ENCODE results near the gene KSR2.

KSR2 gene

DNA sequence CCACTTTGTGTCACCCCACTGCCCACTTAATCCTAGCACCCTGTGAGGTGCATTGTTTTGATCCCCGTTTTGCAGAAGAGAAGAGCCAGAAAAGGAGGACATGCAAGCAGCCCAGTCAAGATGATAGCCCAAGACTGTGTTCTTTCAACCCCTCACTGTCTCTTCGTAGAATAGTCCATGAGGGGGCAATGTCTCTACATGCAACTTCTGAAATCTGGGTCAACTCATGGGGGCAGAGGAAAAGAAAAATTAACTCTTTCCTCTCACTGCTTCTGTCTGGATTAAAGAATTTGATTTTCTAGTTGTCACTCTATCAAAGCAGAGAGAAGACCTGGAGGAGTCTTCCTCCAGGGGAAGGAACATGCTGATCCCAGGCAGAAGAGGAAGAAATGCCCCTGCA is 377.8 kb downstream of the KSR2 start:
- in situ Hi-C loops (cut with HindIII; ENCODE audit: low sequenced_read_pairs): no loop called here

DNA sequence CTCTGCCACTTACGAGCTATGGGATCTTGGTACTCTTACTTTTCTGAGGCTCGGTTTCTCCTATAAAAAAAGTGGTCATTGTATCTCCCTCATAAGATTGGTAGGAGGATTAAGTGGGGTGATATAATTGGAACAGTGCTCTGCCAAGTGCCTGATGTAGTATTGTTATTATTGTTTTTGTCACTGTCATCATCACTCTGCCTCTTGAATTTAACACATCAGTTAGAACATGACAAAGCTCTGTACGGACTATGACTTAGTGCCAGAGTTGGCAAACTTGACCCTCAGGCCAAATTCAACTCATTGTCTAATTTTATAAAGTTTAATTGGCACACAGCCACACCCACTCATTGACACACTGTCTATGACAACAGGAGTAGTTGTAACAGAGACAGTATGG is 378.4 kb downstream of the KSR2 start:
- in situ Hi-C loops (cut with HindIII; ENCODE audit: low sequenced_read_pairs): no loop called here

- in situ Hi-C loops (cut with HindIII; ENCODE audit: low sequenced_read_pairs): no loop called here
Measured at GRCh38 chr12:117589021-117589420, 379.8 kb downstream of the KSR2 start.

DNA sequence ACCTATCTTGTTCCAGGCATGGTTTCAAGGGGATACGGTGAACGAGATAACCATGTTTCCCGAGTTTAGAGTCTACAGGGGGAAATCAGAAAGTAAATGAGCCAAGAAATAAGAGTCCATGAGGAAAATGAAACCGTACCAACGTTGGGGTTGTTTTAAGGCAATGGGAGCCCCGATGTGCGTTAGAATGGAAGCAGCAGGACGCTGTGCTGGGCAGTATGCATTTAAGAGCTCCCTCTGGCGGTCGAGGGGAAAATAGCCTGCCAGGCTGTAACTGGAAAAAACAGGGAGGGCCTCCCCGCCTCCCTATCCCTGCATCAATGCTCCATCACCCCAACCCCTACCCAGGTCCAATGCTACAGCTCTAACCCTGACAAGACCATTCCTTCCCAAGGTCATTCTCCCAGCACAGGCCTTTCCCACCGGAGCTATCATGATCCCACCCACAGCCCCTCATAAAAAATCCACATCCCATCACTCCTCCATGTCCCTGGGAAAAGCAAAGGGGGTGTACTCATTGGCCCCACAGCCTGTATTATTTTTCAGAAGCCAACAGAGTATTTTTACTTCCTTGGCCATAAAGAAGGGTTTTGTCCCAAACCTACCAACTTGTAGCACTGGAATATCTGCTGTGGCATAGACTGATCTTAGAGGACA is 381.0 kb downstream of the KSR2 start:
- in situ Hi-C loops (cut with HindIII; ENCODE audit: low sequenced_read_pairs): no loop called here

DNA sequence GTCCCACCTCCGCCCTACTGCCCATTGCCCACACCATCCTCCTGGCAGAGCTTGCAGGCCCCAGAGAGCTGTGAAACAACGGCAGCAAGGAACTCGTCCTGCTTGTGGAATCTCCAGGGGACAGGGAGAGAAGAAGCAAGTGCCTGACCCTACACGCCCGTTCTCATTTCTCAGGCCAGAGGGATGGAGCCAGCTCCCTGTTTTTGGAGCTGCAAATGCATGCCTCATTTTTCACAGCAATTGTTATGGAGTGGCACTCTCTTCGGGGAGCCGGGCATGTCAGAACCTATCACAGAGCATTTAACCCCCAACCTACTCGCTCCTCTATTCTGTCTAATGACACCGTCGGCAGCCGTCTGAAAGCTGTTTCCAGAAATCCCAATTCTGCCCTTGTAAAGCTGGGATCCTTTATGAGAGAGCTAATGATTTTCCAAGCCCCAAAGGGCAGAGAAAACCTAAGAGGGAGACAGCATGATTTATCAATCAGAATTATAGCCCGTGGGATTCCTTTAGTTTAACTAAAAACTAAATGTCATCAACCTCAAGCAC is 385.0 kb downstream of the KSR2 start:
- in situ Hi-C loops (cut with HindIII; ENCODE audit: low sequenced_read_pairs): no loop called here

DNA sequence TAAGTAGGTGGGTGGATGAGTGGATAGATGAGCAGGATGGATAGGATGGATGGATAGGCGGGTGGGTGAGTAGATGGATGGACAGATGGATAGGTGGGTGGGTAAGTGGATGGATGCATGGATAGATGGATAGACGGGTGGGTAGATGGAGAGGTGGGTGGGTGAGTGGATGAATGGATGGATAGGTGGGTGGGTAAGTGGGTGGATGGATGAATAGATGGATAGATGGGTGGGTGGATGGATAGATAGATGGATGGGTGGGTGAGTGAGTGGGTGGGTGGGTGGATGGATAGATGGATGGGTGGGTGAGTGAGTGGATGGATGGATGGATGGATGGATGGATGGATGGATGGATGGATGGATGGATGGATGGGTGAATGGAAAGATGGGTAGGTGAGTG is 385.7 kb downstream of the KSR2 start:
- in situ Hi-C loops (cut with HindIII; ENCODE audit: low sequenced_read_pairs): no loop called here

- in situ Hi-C loops (cut with HindIII; ENCODE audit: low sequenced_read_pairs): no loop called here
Measured at GRCh38 chr12:117582135-117582784, 386.5 kb downstream of the KSR2 start.

- in situ Hi-C loops (cut with HindIII; ENCODE audit: low sequenced_read_pairs): no loop called here
Measured at GRCh38 chr12:117580718-117581062, 388.1 kb downstream of the KSR2 start.

GRCh38 chr12:117580015-117580717 is 388.6 kb downstream of the KSR2 start:
- in situ Hi-C loops (cut with HindIII; ENCODE audit: low sequenced_read_pairs): no loop called here

DNA sequence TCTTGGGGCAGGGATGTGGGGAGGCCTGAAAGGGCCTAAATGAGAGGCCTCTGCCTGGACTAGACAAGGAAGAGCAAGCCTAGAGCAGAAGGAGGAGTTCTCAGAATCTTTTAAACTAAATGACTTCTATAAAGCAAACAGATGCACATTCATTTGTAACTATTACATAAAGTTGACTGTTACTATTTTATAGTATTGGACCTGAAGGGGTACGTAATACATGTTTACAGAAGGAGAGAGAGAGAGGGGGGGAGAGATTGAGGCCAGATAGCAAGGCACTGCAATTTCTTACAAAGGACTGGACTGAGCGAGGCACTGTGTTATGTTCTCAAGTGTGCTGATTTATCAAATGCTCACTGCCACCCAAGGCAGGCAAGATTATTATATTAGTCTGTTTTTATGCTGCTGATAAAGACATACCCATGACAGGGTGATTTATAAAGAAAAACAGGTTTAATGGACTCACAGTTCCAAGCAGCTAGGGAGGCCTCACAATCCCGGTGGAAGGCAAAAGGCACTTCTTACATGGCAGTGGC is 391.6 kb downstream of the KSR2 start:
- in situ Hi-C loops (cut with HindIII; ENCODE audit: low sequenced_read_pairs): no loop called here

GRCh38 chr12:117576053-117576452 is 392.7 kb downstream of the KSR2 start:
- in situ Hi-C loops (cut with HindIII; ENCODE audit: low sequenced_read_pairs): no loop called here

DNA sequence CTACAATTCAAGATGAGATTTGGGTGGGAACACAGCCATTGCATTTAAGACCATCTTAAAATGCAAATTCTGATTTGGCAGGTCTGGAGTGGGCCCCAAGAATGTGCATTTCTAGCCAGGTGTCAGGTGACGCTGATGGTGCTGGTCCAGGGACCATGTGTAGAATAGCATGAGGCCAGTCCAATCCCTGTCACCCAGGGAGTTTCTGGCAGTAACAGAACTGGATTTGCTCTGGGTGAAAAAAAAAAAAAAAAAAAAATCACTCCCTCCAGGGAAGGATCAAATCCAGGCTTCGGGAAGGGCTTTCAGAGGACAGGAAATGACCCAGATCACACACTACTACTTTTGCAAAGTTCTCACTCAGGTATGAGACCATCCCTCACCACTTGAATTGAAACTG is 394.1 kb downstream of the KSR2 start:
- in situ Hi-C loops (cut with HindIII; ENCODE audit: low sequenced_read_pairs): no loop called here

- in situ Hi-C loops (cut with HindIII; ENCODE audit: low sequenced_read_pairs): no loop called here
Measured at GRCh38 chr12:117572755-117573154, 396.0 kb downstream of the KSR2 start.

DNA sequence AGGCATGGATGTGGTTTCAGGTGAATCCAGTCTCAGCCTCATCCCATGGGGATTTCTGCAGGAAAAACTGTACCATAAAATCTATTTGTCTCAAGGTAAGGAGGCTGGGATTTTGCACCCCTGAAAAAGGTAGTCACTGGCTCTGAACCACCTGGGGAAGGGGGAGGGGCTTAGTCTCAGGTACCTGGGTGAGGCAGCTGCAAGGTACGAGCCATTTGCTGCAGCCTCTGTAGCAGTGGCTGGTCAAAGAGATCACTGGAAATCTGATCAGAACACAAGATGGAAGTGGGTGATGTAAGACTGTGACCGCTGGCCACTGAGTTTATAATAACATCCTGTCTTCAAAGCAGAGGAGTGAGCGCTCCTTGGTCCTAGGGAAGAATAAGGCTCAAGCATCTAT is 397.5 kb downstream of the KSR2 start:
- in situ Hi-C loops (cut with HindIII; ENCODE audit: low sequenced_read_pairs): no loop called here

- in situ Hi-C loops (cut with HindIII; ENCODE audit: low sequenced_read_pairs): no loop called here
Measured at GRCh38 chr12:117570608-117571007, 398.2 kb downstream of the KSR2 start.

DNA sequence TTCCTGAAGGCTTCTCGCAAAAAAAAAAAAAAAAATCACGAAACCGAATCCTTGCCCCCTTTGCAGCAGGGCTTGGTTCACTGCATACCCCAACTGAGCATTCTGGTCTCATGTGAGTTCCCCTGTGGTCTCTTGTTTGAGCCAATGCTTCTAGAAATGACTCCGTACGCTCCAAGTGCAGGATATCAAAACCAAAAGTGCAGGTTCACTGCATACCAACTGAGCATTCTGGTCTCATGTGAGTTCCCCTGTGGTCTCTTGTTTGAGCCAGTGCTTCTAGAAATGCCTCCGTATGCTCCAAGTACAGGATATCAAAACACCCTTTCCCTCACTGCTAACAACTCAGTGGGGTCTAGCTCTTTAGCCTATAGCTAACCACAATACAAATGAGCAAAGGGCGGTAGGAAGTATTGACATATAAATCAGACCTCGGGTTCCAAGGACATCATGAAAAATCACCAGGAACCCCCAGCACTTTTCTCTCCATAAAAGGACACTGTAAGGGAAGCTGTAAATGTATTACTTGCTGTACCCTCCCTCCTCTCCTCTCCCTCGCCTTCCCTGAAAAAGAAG is 401.1 kb downstream of the KSR2 start:
- in situ Hi-C loops (cut with HindIII; ENCODE audit: low sequenced_read_pairs): no loop called here

DNA sequence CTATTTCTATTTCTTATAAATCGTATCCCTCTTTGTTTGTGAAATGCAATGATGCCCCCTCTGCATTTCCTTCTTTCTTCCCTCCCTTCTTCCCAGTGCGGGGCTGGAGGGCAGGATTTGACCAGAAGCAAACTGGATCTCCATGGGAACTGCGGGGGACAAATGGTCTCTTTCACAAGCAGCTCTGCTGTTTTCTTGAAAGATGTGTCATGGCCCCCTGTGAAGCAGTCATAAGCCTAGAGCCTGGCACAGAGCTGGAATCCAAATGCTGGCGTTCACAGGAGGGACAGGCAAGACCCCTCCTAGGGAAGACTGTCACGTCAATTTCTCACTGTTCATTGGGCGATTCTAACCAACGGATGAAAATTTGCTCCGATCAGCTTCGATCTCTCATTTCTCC is 403.9 kb downstream of the KSR2 start:
- in situ Hi-C loops (cut with HindIII; ENCODE audit: low sequenced_read_pairs): no loop called here

DNA sequence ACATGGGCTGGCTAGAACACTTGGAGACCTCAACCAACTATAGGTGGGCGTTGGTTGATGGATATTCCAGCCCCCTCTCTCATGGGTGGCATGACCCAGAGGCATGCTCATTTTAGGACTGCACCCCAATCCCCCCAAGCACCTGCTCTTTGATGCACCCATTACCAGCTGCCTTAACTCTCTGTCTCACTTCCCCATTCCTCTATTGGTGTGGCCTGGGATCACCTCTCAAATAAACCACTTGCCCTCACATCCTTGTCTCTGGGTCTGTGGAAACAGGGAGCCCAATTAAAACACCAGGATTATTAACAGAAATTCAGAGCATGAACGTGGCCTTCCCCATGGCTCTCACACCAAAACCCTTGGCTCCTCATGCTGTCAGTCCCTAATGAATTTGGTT is 405.1 kb downstream of the KSR2 start:
- in situ Hi-C loops (cut with HindIII; ENCODE audit: low sequenced_read_pairs): no loop called here

DNA sequence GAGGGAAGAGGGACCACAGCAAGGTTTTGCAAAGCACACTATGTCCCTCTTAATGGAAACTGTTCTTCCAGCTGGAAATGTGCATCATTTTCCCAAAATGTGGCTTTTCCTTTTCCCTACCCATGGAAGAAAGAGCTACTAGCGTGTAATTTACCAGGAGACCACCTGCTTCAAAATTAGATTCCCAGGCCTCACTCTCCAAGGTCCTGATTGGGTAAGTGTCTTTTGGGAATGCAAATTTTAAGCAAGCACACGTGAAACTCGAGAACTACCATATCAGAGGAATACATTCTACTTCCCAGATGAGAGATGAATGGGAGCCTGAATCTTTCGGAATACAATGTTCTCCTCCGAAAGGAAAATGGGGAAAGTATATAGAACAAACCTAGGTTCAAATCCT is 405.8 kb downstream of the KSR2 start:
- in situ Hi-C loops (cut with HindIII; ENCODE audit: low sequenced_read_pairs): no loop called here

DNA sequence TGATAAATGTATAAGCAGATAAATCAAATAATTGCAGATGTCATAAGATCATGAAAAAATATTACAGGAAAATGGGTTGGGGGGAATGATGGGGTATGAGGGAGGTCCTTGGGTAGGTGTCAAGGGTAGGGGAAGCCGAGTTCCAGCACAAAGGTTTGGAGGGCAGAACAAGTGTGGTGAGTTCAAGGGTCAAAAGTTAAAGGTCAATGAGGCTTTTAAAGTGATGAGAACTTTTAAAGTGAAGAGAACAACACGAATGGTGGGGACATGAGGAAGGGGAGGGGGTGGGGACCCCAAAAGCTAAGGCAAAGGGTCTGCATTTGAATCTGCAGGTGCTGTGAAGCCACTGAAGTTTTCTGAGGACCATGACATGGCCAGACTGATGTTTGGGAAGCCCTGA is 406.8 kb downstream of the KSR2 start:
- in situ Hi-C loops (cut with HindIII; ENCODE audit: low sequenced_read_pairs): no loop called here

- in situ Hi-C loops (cut with HindIII; ENCODE audit: low sequenced_read_pairs): no loop called here
Measured at GRCh38 chr12:117559978-117560377, 408.8 kb downstream of the KSR2 start.

GRCh38 chr12:117555889-117556288 is 412.9 kb downstream of the KSR2 start:
- in situ Hi-C loops (cut with HindIII; ENCODE audit: low sequenced_read_pairs): no loop called here

All from endothelial cell of hepatic sinusoid (primary cell).